ENCODE data around the gene MPPED2.

DNA sequence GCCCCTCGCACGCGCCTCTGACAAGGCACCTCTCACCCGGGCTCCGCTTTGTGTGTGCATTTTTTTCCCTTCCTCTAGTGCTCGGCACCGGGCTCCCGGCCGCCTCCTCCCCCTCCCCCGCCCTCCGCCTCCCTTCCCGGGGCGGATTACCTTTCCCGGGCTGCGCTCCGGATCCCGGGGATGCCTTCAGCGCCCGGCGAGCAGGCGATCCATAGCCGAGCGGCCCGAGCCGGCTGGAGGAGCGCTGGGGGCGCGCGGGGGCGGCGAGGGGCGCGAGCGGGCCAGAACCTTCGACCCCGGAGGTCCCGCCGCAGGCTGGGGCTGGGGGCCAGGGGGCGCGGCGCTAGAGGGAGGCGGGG lies 282 bp downstream of the MPPED2 start:
- TF ChIP-seq CTCF (conservative IDR thresholded peaks at IDR 0.05) (no peak), ZFX (IDR thresholded peaks at IDR 0.05) (no peak)
